ENCODE data around the gene C1orf94.

- TF ChIP-seq, protein P1, sequence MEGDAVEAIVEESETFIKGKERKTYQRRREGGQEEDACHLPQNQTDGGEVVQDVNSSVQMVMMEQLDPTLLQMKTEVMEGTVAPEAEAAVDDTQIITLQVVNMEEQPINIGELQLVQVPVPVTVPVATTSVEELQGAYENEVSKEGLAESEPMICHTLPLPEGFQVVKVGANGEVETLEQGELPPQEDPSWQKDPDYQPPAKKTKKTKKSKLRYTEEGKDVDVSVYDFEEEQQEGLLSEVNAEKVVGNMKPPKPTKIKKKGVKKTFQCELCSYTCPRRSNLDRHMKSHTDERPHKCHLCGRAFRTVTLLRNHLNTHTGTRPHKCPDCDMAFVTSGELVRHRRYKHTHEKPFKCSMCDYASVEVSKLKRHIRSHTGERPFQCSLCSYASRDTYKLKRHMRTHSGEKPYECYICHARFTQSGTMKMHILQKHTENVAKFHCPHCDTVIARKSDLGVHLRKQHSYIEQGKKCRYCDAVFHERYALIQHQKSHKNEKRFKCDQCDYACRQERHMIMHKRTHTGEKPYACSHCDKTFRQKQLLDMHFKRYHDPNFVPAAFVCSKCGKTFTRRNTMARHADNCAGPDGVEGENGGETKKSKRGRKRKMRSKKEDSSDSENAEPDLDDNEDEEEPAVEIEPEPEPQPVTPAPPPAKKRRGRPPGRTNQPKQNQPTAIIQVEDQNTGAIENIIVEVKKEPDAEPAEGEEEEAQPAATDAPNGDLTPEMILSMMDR (IDR thresholded peaks at IDR 0.05 in 8 of 11, conservative IDR thresholded peaks at IDR 0.05 in 3 of 11) = no peak
- TF ChIP-seq POLR2A (IDR thresholded peaks at IDR 0.05) = no peak
These were observed 32.7 kb upstream of the C1orf94 start for GRCh38 chr1:34143975-34144374.

Measured in spleen (tissue), 7 donors.